G401.6 (cell line): Measurements from ENCODE around the gene DIS3L2.
A peak's percentile ranks its signal among the peaks of the same experiment; 100 is the strongest.
"Not testable (repeated sequence)": the region's sequence is repeated elsewhere in the genome, so short reads cannot be mapped to it uniquely, and the experiment has no call there.

Source experiments
- FAIRE-seq: peaks from 2 replicates; lab custom pipeline; 2012; peaks lifted over from hg19 to GRCh38; lab: Jason Lieb, UNC

DIS3L2 gene

DNA sequence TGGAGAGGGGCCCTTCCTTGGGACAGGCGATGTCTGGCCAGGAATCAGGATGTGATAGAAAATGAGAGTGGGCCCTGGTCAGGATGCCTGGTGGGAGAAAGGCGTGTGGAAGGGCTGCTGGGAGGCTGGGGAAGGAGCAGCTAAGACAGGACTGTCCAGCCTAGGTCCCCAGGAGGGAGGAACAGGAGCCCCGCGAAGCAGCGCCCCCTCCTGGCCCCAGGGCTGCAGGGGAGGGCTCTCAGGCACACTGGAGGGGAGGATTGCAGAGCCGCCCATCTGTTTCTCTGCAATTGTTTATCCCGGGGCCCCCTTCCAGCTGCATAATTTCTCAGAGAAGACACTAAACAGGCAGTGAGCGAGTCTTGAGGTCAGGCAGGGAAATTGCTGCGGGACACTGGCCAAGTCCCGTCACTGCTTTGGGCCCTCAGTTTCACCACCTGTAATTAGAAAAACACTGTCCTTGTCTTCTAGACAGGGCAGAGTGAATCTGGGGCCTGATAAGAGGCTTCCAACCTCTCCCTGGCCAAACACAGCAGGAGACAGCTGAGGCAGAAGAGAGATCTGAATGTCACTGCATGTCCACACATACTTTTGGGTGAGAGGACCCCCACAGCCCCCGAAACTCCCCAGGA is 31.4 kb upstream of the DIS3L2 start:
- no peak for FAIRE-seq

DNA sequence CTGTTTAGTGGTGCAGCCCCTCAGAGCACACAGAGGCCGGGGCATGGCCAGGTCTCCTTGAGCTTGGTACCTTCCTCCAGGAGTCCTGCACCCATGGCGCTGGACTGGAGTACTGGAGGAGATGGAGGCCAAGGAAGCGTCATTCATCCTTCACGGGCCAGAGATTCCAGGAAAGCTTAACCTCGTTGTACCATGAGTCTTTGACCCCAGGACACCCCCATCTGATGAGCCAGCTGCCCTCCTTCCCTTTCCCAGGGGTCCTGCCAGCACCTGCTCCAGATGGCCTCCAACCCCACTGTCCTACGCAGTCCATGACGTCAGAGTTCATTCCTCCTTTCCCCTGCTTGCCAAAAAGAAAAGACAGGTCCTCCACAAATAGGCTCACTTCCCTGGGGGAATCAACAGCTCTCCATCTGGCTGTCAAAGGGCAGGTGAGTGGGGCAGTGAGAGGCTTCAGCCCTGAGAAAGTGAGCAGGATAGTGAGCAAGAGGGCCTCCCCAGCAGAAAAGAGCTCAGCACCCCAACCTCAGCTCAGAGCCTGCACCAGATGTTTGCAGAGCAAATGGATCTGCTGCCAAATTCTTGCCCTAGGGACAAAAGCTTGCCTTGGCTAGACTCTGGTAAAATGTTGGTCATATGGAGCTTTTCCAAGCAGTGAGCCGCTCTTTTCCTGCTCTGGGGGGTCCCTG is 30.8 kb upstream of the DIS3L2 start:
- no peak for FAIRE-seq

DNA sequence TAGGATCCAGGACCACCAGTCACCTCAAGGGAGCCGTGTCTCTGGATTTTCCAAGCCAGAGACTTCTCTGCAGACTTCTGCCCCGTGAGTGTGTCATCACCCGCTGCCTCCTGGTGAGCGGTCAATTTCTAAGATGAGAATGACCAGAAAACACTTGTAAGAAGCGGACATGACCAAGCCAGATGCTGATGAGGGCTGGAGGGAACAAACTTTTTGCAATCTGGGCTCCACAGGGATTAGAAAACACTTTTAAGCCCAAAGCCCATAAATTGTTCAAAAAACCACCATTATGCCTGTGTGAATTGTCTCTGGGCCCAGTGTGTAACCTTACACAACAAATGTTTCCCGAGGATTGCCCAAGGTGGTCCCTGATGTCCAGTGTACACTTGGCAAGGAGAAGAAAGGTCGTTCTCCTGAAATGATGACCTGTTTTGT is 30.0 kb upstream of the DIS3L2 start:
- FAIRE-seq = no peak

DNA sequence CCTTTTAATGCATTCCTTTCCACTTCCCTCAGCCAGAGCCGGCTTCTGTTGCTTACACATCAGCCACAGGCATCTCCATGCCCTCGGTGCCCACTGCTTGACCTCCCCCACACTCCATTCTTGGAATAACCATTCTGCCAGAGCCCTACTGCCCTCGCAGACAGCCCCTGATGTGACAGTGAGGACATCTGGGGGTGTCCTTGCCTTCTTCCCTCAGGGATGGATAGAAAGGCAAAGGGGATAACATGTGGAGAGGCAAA is 28.9 kb upstream of the DIS3L2 start:
- FAIRE-seq = no peak

DNA sequence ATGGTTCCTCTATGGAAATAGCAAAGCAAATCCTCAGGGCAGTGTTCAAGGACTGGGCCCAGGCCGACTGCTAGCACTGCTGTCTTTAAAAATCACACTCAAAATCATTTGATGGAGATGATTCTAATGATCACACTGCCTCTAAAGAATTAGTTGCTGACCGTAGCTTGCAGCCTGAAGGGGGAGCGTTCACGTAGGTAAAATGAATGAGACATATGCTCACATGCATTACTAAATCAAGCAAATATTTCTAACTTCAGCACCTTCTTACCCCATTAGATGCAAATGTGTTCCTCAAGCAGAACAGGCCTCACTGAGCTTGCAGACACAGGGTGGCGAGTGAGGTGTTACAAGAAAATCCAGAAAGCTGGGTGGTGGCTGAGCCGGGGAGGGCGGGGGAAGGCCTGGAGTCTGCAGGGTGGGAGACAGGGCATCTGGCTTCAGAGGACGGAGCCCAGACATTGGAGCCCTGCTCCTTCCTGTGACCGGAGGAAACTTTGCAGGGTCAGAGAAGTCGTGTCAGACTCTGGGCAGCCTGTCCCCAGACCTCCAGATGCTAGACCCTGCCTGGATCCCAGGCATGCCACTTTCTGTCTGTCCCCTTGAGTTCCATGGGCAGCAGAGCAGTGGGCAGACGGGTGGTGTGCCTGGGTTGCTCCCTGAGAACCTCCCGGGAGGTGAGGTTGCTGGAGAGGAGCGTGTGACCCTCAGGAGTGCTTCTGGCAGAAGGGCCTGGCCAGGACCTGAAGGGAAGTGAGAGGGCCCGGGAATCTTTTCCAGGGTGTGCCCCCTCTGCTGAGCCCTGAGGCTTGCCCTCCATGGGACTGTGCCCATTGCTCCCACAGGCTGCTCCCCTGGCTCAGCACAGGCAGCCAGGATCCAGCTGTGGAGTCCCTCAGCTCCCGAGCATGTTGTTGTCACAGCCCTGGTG is 28.3 kb upstream of the DIS3L2 start:
- no peak for FAIRE-seq

DNA sequence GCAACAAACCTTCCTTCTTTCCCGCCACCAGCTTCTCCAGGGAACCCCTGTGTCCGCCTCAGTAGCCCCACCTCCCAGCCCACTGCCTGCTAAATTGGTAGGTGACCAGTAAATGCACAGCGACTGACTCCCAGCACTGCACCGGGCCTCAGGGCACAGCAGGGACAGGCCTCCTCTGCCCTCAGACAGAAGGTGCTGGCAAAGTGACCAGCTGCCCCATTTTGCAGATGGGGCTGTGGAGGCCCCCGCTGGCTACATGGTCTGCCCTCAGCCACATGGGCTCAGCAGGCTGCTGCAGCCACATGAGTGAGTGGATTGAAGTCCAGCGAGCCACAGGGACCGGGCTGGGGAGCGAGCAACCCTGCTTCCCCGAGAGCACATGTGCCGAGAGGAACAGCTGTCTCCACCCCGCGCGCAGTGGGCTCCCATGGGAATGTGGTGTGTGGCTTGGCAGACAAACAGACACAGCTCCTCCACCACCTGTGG is 27.6 kb upstream of the DIS3L2 start:
- no peak for FAIRE-seq

DNA sequence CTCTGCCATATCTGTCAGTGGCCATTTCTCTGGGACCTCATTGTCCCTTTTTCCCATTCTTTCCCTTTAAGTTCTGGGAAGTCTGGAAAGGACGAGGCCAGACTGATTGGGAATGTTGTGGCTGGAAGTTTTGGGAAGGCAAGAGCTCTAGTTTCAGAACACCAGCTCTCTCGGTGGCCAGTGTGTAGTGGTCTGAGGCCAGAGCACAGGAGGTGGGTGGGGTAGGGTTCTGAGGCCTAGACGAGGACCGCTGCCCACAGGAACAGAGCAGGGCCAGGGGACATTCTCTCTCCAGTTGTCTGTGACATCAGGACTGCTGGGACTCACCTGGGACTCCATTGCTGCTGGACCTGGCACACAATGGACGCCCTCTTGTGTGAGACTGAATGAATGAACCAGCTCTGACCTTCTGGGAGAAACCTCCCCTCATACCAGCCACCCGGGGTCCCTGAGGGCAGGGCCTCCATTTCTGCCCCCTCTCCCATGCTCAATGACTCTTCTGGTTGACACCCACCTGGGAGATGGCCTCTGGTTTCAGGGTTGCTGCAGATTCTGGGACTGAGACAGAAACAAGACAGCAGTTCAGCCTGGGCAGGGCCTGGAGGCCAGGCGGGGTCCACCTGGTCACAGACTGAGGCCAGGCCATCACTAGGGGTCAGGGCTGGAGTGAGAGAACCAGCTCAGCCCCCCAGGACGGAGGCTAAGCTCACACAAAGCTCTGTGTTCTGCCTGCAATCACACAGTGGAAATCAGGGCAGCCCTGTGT is 26.9 kb upstream of the DIS3L2 start:
- no peak for FAIRE-seq

DNA sequence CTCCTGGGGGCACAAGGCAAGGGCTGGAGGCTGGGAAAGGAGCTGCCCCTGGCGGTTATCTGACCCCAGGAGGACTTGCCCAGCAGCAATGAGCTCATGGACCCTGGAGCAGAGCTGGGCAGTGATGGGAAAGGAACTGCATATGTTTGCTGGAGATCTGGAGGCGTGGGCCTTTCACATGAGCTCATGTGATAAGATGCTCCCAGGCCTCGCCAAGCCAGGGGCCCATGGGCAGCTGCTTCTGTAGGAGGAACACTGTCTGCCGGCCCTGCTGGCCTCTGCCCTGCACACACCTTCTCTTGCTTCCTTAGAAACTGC is 26.3 kb upstream of the DIS3L2 start:
- no peak for FAIRE-seq

DNA sequence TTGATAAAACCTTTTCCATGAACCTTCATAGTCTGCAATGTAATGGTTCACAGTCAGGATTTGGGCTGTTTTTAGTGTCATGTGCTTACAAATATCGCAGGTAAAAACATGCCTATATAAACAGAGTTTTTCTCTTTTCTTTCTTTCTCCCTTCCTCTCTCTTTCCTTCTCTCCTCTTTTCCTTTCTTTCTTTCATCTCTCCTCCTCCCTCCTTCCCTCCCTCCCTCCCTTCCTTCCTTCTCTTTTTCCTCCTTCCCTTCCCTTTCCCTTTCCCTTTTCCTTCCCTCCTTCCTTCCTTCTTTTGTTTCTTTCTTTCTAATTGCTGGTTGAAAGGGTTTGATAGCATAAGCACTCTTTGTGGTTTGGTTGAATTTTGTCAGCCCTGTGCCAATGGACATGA is 25.7 kb upstream of the DIS3L2 start:
- no peak for FAIRE-seq

DNA sequence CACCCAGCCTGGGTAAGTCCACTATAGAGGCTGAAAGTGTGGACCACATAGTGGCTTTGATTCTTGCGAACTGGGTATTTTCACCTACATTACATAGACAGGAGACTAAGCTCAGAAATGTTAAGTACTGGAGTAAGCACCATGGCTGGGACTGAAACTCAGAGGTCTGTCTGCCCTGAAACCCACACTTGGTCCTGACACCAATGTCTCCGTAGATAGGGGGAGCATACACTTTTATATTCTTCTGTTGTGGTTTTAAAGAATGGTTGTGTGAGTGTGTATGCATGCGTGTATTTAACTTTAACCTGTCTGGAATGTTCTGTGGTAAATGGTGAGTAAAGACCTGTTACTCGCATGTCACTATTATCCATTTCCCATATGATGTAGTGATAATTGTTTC is 25.0 kb upstream of the DIS3L2 start:
- no peak for FAIRE-seq

DNA sequence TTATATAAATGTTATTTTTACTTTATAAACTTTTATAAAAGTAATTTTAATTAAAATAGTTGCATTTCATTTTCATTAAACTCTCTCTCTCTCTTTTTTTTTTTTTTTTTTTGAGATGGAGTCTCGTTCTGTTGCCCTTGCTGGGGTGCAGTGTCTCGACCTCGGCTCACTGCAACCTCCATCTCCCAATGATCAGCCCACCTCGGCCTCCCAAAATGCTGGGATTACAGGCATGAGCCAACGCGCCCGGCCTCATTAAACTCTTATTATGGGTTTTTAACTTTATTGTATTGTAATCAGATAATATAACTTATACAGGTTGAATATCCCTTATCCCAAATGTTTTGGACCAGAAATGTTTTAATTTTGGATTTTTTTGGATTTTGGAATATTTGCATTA is 24.5 kb upstream of the DIS3L2 start:
- peak; percentile 3 for FAIRE-seq

DNA sequence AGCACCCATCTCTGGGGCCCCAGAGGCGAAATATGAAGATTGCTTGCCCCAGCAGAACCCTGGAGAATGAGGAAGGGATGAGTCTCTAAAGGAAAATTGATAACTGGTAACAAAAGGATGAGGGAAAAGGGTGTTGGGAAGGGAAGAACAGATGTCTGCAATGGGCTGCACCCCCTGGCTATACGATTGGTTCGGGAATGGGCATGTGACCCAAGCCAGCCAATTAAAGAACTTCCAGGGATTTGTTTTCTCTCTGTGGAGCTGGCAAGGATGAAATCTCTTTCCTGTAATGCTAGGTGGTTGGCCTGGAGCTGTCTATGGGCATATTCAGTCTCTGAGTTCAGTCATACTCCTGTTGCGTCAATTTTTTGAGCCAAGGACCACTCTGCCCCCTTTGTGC is 22.5 kb upstream of the DIS3L2 start:
- FAIRE-seq = no peak

DNA sequence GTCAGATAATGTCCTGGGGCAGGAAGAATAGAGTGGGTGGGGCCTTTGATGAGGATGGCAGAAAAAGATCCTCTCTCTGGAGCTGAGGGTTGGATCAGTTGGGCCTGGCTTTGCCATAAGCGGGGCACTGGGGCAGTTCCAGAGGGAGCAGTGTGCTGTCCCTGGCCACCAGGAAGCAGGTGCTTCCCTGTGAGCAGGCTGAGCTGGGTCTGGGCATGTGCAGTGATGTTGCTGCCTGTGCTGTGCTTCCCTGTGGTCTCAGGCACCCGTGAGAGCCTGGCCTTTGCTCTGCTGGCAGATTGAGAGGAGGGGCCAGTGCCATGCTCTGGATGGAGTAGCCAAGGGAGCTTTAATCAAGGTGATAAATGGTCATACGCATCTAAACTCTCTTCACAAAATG is 20.7 kb upstream of the DIS3L2 start:
- FAIRE-seq = no peak

DNA sequence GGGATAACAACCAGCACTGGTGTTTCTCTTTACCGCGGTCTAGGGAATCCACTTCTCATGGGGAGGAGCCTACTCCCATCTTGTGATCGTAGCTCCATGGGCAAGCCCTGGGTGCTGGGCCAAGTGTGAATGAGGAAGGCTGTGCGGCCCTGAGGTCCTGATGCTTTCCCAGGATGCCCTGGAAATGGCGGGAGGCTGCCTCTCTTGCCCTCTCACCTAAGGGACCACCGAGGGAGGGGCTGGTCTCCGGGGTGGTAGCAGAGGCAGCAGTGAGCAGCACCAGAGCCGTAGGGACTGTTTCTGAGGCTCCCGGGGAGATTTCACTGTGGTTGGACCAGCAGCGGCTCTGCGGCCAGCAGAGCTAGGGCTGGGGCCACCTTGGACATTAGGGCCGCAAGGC is 19.8 kb upstream of the DIS3L2 start:
- no peak for FAIRE-seq

DNA sequence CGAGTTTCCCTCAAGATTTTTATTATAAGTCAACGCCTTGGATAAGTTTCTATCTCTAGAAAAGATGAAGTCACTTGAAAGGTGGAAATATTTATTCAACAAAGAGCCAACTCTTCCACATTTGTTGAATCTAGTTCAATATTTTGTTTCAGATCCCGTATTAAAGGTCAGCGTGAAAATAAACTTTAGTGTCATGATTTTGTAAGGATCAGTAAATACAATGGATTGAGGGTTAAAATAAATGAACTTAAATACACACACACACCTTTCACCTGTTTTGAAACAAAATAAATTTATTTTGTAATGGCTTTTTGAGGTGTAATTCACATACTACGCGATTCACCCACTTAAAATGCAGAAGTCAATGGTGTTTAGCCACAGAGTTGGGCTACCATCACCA is 19.3 kb upstream of the DIS3L2 start:
- no peak for FAIRE-seq

DNA sequence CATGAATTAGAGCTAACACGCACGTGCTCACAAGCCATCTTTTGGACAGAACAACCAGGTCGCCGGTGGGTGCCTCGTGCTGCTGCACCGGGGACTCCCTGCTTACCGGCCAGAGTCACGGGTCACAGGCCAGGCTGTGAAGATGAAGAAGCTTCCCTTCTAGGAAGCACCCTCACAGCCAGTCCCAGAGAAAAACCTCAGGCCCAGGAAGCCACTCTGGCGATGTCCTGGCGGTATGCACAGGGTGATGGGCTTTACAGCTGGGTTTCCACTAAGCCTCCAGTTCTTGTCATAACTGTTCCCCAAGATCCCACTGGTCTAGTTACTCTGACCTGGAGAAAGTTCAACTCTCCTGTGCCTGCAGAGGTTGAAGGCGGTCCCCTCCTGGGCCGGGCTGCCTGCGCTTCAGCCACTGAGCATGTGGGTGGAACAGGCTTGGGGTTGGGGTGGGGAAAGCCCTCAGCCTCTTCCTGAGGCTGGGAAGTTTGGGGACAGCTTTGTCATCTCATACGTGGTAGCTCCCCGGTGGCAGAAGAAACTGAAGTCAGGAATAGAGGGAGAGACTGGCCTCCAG is 15.2 kb upstream of the DIS3L2 start:
- FAIRE-seq = no peak

DNA sequence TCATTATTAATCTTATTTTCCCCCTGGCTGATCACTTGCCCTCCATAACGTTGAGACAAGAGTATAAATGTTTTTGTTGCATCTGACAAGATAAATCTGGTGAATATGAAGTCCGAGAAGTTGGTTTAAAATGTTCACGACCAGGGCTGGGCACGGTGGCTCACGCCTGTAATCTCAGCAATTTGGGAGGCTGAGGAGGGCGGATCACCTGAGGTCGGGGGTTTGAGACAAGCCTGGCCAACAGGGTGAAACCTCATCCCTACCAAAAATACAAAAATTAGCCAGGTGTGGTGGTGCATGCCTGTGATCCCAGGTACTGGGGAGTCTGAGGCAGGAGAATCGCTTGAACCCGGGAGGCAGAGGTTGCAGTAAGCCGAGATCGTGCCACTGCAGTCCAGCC is 14.4 kb upstream of the DIS3L2 start:
- not testable (repeated sequence) for FAIRE-seq

DNA sequence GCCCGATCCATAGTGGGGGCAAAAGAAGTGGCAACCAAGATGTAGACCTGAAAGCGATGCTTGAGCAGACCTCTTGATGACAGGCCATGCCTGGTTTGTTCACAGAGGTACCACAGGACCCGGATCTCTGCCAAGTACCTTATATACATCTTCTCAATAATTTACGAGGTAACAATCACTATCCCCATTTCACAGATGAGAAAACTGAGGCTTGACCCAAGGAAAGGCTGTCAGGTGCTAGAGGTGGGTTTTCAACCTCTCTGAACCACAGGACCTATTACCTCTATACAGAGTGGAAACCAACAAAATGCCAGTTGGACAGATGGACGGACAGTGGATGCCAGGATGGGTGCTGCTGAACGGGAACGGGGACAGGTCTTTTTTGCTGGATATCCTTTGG is 13.8 kb upstream of the DIS3L2 start:
- no peak for FAIRE-seq

DNA sequence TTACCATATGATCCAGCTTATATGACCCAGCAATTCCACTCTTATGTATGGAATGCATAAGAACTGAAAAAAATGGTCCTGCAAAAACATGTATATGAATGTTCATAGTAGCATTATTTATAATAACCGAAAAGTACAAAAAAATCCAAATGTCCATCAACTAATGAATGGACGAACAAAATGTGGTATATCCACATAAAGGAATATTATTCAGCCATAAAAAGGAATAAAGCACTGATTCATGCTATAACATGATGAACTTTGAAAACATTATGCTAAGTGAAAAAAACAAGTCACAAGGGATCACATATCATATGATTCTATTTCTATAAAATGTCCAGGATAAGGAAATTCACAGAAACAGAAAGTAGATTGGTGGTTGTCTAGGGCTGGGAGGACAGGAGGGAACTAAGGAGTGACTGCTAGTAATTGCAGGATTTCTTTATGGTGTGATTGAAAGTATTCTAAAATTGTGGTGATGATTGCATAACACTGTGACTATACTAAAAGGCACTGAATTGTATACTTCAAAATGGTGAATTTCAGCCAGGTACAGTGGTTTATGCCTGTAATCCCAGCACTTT is 10.0 kb upstream of the DIS3L2 start:
- no peak for FAIRE-seq

DNA sequence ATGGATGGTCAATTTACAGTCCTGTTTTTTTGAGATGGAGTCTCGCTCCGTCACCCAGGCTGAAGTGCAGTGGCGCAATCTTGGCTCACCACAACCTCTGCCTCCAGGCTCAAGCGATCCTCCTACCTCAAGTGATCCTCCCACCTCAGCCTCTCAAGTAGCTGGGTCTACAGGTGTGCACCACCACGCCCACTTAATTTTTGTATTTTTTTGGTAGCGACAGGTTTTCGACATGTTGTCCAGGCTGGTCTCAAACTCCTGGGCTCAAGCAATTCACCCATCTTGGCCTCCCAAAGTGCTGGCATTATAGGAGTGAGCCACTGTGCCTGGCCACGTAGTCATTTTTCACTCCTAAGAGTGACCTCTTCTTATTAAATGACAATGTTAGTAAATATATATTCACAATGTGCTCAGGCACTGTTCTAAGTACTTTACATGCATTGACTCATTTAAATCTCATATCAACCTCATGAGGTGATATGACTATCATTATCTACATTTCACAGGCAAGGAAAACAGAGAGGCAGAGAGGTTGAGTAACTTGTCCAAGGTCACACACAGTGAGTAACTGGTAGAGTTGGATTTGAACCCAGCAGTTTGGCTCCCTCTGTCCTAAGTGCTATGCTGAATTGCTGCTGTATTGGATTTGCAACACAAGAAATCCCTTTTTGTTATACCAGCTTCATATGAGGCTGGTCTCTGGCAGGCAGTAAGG is 5.6 kb upstream of the DIS3L2 start:
- FAIRE-seq = no peak
